Dendritic cell treated with granulocyte-macrophage colony-stimulating factor and Interleukin-4, amounts not matched to agents 40 ng/mL and 50 ng/mL, for 4 days (primary cell): Measurements from ENCODE around the gene IMMP2L.
"Not testable (repeated sequence)": the region's sequence is repeated elsewhere in the genome, so short reads cannot be mapped to it uniquely, and the experiment has no call there.

Experiments used
- H3K27ac Mint-ChIP-seq: one replicate; pipeline ENCODE4 v1.8.0; 2022; ENCODE audit warnings: mild to moderate bottlenecking, mixed read lengths
- H3K27me3 Mint-ChIP-seq: one replicate; pipeline ENCODE4 v1.8.0; 2022; ENCODE audit warnings: mild to moderate bottlenecking, mixed read lengths
- H3K36me3 Mint-ChIP-seq: one replicate; pipeline ENCODE4 v1.8.0; 2022; ENCODE audit warnings: low read depth, mixed read lengths
- H3K4me1 Mint-ChIP-seq: one replicate; pipeline ENCODE4 v1.8.0; 2022; ENCODE audit warnings: low read depth, mixed read lengths
- H3K4me3 Mint-ChIP-seq: one replicate; pipeline ENCODE4 v1.8.0; 2022; ENCODE audit warnings: mild to moderate bottlenecking, moderate library complexity, mixed read lengths
- H3K9me3 Mint-ChIP-seq: one replicate; pipeline ENCODE4 v1.8.0; 2022; ENCODE audit warnings: mixed read lengths
- intact Hi-C: fragments of 100-400 bp; cut with micrococcal nuclease; formaldehyde crosslinking; loops from one replicate; pipeline ENCODE4 v1.15.0; 2022

Gene IMMP2L

DNA sequence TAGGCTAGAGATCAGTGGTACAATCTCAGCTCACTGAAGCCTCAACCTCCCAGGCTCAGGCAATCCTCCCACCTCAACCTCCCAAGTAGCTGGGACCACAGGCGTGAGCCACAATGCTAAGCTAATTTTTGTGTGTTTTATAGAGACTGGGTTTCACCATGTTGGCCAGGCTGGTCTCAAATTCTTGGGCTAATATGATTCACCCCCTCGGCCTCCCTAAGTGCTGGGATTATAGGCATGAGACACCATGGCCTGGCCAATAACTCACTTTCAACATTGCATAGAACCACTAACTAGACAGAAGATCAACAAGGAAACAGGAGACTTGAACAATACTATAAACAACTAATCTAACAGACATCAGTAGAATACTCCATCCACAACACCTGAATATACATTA, 279.7 kb downstream of the IMMP2L start:
- H3K4me3 Mint-ChIP-seq, result no peak overlapping the region
- no peaks in the 10 kb centered on the region for H3K36me3 Mint-ChIP-seq
- intact Hi-C loops, result no loop called here
- no peaks in the 10 kb centered on the region for H3K27me3 Mint-ChIP-seq
- no peaks in the 10 kb centered on the region for H3K4me1 Mint-ChIP-seq
- H3K9me3 Mint-ChIP-seq, result peaks cover 31% of the 10 kb centered on the region
- H3K27ac Mint-ChIP-seq, result no peak overlapping the region

DNA sequence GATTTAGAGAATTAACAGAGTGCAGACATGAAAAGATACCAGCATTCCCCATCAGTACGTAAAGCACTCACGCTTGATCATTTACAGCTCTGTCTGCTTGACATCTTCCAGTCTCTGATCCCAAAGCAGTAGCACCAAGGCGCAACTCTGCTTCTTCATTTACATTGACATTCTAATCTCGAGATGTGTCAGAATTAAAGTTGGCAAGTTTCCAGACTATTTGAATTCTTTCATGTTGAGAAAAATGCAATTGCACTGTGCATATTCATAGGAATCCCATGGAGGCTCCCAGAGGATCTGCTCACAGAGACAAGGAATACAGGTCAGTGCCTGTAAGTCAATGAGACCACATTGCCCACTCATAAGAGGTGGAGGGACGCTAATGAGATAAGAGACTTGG, 287.4 kb downstream of the IMMP2L start:
- no peak overlapping the region for H3K27ac Mint-ChIP-seq
- H3K9me3 Mint-ChIP-seq, result peaks cover 34% of the 10 kb centered on the region
- intact Hi-C loops, result no loop called here
- no peaks in the 10 kb centered on the region for H3K36me3 Mint-ChIP-seq
- no peaks in the 10 kb centered on the region for H3K27me3 Mint-ChIP-seq
- H3K4me3 Mint-ChIP-seq, result no peak overlapping the region
- no peaks in the 10 kb centered on the region for H3K4me1 Mint-ChIP-seq

DNA sequence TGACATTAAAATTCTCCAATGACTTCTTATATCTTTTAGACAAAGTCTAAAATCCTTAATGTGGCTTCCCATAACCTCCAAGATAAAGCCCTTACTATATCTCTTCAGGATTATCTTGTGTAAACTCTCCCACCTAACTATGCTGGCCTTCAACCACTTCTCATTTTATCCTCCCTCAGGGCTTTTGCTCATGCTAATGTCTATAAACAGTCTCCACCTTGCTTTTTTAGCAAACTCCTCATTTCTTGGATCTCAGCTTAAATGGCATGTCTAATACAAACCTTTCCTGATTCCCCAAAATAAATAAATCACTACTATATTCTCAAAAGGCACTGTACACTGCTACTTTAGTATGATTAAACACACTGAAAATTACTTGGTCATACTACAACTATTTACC, 290.2 kb downstream of the IMMP2L start:
- Mint-ChIP-seq H3K27me3 (no peaks in the 10 kb centered on the region), H3K9me3 (peaks cover 28% of the 10 kb centered on the region), H3K4me3 (no peak overlapping the region), H3K4me1 (no peaks in the 10 kb centered on the region), H3K36me3 (no peaks in the 10 kb centered on the region), H3K27ac (no peak overlapping the region)
- intact Hi-C loops, result no loop called here

DNA sequence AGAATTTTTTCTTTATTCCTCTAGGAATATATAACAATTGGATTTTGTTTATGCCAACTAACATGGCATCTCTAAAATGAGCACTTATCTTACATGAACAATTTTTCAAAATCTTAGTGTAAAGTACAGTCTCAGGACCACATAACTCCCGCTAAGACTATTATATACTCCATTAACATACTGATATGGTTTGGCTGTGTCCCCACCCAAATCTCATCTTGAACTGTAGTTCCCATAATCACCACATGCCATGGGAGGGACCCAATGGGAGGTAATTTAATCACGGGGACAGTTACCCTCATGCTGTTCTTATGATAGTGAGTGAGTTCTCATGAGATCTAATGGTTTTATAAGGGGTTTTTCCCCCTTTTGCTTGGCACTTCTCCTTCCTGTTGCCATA, 291.5 kb downstream of the IMMP2L start:
- H3K4me1 Mint-ChIP-seq, H3K27me3 Mint-ChIP-seq, intact Hi-C loops, H3K36me3 Mint-ChIP-seq, H3K27ac Mint-ChIP-seq, H3K4me3 Mint-ChIP-seq: not testable (repeated sequence)
- peaks cover 28% of the 10 kb centered on the region for H3K9me3 Mint-ChIP-seq

DNA sequence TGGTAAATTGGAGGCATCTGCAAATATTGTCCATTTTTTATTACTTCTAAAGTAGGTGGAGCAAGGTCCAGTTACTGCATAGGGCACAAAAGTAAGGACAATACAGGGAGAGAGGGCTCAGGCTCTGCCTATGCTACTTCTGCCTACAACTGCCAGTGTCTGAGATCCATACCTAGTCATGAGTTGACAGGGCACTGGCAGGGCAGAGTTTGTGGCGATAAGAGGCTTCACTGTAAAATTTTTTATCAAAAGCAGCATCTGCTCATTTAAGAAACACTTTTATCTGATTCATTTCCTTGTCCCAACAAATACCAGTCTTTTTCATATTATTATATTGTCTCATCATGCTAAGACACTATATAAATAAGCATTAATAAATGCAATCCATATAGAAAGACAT, 293.4 kb downstream of the IMMP2L start:
- peaks cover 28% of the 10 kb centered on the region for H3K9me3 Mint-ChIP-seq
- no peaks in the 10 kb centered on the region for H3K27me3 Mint-ChIP-seq
- no peak overlapping the region for H3K27ac Mint-ChIP-seq
- H3K36me3 Mint-ChIP-seq, result no peaks in the 10 kb centered on the region
- no peak overlapping the region for H3K4me3 Mint-ChIP-seq
- intact Hi-C loops, result no loop called here
- H3K4me1 Mint-ChIP-seq, result no peaks in the 10 kb centered on the region

DNA sequence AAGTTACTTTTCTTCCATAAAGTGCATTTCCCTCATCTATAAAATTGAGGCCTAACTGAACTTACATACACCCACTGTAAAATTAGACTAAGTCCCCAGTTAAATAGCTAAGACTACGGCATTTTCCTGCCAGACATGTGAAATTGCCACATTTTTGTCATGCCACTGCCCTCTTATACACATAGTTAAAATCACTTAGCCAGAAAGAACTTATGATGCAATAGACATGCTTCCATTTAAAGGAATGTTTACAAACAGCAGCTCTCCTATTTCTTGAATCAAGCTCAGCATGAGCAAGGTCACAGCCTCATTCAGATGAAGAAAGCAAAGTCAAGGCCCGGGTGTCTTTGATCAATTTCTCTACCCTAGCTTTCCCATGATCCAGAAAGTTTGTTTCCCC, 295.7 kb downstream of the IMMP2L start:
- no peaks in the 10 kb centered on the region for H3K4me1 Mint-ChIP-seq
- intact Hi-C loops, result no loop called here
- H3K4me3 Mint-ChIP-seq, result no peak overlapping the region
- H3K27ac Mint-ChIP-seq, result no peak overlapping the region
- peaks cover 8% of the 10 kb centered on the region for H3K9me3 Mint-ChIP-seq
- H3K27me3 Mint-ChIP-seq, result no peaks in the 10 kb centered on the region
- no peaks in the 10 kb centered on the region for H3K36me3 Mint-ChIP-seq

DNA sequence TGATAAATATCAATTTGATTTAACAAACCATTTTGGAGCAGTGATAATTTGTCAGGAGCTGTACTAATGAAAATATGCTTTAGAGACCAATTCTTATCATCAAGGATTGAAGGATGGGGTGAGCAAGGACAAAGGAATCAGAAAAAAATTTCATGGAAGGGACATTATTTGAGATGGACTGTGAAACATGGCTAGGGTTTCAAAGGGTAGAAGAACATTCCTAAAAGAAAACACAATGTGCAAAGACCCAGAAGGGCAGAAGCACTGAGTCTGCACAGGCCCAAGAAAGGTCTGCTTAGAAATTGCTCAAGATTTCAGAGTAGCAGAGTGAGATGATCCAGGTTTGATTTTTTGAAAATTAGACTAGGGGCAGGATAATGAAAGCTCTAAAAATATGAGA, 296.9 kb downstream of the IMMP2L start:
- no peak overlapping the region for H3K27ac Mint-ChIP-seq
- H3K4me3 Mint-ChIP-seq, result no peak overlapping the region
- no peaks in the 10 kb centered on the region for H3K36me3 Mint-ChIP-seq
- intact Hi-C loops, result no loop called here
- no peaks in the 10 kb centered on the region for H3K4me1 Mint-ChIP-seq
- no peaks in the 10 kb centered on the region for H3K9me3 Mint-ChIP-seq
- H3K27me3 Mint-ChIP-seq, result no peaks in the 10 kb centered on the region

DNA sequence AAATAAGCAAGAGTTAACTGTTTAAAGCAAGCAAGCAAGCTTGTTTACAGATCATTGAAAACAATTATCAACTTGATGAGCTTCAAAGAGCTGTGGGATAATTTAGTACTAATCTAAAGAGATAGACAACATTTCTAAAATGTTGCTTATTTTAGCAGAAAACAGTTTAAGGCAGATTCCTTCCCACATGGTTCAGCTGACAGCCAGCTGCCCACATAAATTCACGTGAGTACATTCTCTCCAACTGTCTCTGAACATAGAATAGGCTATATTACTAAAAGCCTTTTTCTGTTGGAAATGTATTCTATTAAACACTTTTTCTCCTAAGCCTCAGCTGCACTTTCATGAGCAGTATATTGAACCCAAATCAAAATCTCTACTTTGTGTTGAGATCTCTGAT, 297.3 kb downstream of the IMMP2L start:
- no peaks in the 10 kb centered on the region for H3K27me3 Mint-ChIP-seq
- H3K4me3 Mint-ChIP-seq, result no peak overlapping the region
- no peaks in the 10 kb centered on the region for H3K36me3 Mint-ChIP-seq
- intact Hi-C loops, result no loop called here
- no peak overlapping the region for H3K27ac Mint-ChIP-seq
- no peaks in the 10 kb centered on the region for H3K4me1 Mint-ChIP-seq
- no peaks in the 10 kb centered on the region for H3K9me3 Mint-ChIP-seq

DNA sequence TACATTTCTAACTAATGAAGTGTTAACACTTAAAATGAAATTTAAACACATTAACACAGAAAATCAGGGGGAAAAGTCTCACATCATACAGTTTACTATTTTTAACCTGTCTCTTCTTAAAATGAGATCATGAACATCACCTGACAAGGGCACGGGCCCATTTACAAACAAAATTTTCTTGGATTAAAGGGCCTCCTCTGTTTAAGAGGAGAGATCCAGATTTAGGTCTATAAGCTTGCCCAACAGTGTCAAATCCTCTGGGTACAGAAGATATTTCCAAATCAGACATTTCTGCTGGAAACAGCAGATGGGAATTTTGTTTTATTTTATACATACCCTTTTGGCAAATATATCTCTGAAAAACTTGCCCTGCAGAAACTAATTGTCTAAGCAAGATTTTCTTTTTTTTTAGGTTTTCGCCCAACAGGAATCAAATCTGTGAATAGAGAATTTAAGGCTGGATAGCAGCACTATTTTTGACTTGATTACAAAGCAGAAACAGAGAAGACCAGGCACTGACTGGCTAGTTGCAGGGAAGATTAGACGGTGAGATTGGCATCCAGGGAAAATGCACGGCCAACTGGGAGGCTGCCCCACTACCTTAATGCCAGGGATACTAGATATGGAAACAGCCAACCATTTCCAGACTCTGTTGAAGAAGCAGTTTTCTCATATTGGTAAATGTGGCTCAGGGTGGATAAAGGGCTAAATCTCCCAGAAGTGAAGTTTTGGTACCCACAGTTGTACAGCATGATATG, 298.0 kb downstream of the IMMP2L start:
- H3K9me3 Mint-ChIP-seq, result no peaks in the 10 kb centered on the region
- intact Hi-C loops, result no loop called here
- no peak overlapping the region for H3K27ac Mint-ChIP-seq
- H3K4me3 Mint-ChIP-seq, result no peak overlapping the region
- H3K27me3 Mint-ChIP-seq, result no peaks in the 10 kb centered on the region
- no peaks in the 10 kb centered on the region for H3K36me3 Mint-ChIP-seq
- H3K4me1 Mint-ChIP-seq, result no peaks in the 10 kb centered on the region

DNA sequence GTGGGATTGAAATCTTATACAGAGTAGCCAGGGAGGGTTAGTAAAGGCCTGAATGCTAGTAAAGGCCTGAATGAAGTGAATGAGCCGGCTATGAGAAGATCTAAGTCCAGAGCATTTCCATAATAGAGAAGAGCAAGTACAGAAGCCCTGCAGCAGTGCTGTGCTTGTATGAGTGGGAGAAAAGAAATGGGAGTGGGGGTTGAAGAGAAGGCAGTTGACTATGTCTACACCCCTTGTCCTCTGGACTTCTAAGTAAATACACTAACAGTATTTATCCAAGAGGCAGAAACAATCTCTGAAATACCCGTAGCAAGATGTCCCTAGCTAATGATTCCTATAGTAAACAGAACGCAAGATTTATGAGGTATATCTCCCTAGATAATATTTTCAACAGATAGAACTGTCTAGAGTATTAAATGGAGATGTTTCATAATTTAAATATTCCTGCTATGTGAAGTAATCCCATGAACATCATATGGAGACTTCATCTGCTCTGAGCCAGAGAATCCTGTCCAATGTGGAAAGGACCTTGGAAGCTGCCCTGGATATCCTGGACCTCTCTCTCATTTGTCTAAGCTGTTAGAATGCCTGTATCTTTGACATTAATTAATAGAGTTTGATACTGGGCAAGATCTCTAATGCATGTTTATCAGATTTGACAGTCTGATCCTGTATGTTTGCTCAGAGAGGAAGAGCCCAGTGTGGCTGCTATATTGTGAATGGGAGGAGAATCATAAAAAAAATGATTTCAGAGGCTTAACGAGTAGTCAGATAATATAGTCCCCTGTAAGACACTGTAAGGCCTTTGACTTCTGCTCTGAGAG, 299.8 kb downstream of the IMMP2L start:
- no peak overlapping the region for H3K27ac Mint-ChIP-seq
- no peak overlapping the region for H3K4me3 Mint-ChIP-seq
- H3K36me3 Mint-ChIP-seq, result no peaks in the 10 kb centered on the region
- H3K27me3 Mint-ChIP-seq, result no peaks in the 10 kb centered on the region
- intact Hi-C loops, result no loop called here
- H3K4me1 Mint-ChIP-seq, result no peaks in the 10 kb centered on the region
- no peaks in the 10 kb centered on the region for H3K9me3 Mint-ChIP-seq

DNA sequence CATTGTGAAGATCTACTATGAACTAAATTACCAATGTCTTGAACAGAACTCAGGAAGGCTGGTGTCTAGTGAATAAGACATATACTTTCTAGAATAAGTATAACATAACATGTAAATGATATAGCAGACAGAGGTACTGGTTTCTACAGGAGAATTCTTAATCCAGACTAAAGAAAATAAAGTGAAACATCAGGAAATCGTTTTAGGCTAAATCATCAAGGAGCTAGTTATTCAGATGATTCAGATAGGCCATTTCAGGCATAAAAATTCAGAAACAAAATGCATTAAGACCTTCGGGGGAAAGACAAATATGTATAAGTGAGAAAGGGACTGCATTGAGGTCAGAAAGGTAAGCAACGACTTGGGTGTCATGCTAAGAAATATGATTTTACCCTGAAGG, 300.8 kb downstream of the IMMP2L start:
- no peak overlapping the region for H3K4me3 Mint-ChIP-seq
- H3K27me3 Mint-ChIP-seq, result no peaks in the 10 kb centered on the region
- no peaks in the 10 kb centered on the region for H3K4me1 Mint-ChIP-seq
- no peak overlapping the region for H3K27ac Mint-ChIP-seq
- no peaks in the 10 kb centered on the region for H3K36me3 Mint-ChIP-seq
- intact Hi-C loops, result no loop called here
- no peaks in the 10 kb centered on the region for H3K9me3 Mint-ChIP-seq

DNA sequence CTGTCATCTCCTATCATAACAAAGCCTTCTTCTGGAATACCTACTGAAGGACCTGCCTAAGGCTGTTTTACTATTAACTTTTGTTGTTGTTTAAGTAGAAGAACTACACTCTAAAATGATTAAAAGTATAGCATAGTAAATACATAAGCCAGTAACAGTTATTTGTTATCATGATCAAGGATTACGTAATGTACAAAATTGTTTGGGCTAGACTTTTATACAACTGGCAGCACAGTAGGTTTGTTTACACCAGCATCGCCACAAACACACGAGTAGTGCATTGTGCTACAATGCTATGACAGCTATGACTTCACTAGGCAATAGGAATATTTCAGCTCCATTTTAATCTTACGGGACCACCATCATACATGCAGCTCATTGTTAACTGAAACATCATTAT, 302.3 kb downstream of the IMMP2L start:
- Mint-ChIP-seq H3K4me1 (no peaks in the 10 kb centered on the region), H3K9me3 (no peaks in the 10 kb centered on the region), H3K4me3 (no peak overlapping the region), H3K27ac (no peak overlapping the region), H3K36me3 (no peaks in the 10 kb centered on the region), H3K27me3 (no peaks in the 10 kb centered on the region)
- intact Hi-C loops, result no loop called here

DNA sequence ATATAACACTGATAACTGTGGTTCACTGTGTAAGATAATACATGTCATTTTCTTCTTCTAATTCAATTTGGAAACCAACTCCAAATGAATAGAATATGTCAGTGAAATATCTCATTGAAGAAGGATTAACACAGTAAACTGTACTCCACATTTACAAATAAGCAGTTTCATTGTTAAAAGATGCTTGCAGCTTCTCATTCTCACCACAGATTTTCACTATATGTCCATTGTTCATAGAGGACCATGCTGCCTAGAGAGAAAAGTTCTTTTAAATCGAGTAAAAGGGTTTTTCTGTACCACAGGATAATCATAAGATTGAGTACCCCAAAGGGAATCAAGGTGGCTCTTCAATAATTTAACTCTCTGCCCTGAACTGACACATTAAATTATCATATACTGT, 305.9 kb downstream of the IMMP2L start:
- peaks cover 8% of the 10 kb centered on the region for H3K9me3 Mint-ChIP-seq
- no peaks in the 10 kb centered on the region for H3K27me3 Mint-ChIP-seq
- no peaks in the 10 kb centered on the region for H3K4me1 Mint-ChIP-seq
- no peak overlapping the region for H3K27ac Mint-ChIP-seq
- intact Hi-C loops, result no loop called here
- no peak overlapping the region for H3K4me3 Mint-ChIP-seq
- H3K36me3 Mint-ChIP-seq, result no peaks in the 10 kb centered on the region

DNA sequence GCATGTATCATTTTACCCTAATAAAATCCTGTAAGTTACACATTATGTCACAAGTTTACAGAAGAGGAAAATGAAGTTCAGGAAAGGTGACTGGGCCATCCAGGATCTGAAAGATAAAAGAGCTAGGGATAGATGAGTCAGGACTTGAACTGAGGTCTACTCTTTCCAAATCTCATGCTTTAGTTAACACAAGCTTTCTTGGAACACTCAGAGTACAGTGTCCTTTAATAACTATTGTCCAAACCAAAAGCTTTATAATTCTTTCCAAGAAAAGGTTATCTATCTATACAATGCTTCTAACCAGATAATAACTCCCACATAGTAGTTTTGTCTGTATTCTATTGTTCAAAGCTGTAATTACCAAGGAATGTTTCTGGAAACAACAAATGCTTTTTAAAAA, 306.7 kb downstream of the IMMP2L start:
- Mint-ChIP-seq H3K36me3 (no peaks in the 10 kb centered on the region), H3K4me1 (no peaks in the 10 kb centered on the region), H3K9me3 (peaks cover 16% of the 10 kb centered on the region), H3K4me3 (no peak overlapping the region), H3K27ac (no peak overlapping the region), H3K27me3 (no peaks in the 10 kb centered on the region)
- intact Hi-C loops, result no loop called here

DNA sequence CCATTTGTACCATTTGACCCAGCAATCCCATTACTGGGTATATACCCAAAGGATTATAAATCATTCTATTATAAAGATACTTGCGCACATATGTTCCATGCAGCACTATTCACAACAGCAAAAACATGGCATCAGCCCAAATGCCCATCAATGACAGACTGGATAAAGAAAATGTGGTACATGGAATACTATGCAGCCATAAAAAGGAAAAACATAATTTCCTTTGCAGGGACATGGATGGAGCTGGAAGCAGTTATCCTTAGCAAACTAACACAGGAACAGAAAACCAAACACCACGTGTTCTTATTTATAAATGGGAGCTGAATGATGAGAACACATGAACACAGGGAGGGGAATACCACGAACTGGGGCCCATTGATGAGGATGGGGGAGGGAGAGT, 310.9 kb downstream of the IMMP2L start:
- H3K27me3 Mint-ChIP-seq, intact Hi-C loops, H3K4me3 Mint-ChIP-seq, H3K36me3 Mint-ChIP-seq, H3K27ac Mint-ChIP-seq, H3K4me1 Mint-ChIP-seq: not testable (repeated sequence)
- peaks cover 29% of the 10 kb centered on the region for H3K9me3 Mint-ChIP-seq
